K562 treated with DMSO at 1 percent for 24 hours (cell line): ENCODE data around the gene SALL3. TPM values are rescaled to one million over a fixed set of nuclear protein-coding genes. Genes with fewer than 3 reads are reported as not detected.

Experiments used
- total RNA-seq: library from RNA; unstranded; fragments of 300-600 nt; gene quantifications from 2 replicates; pipeline ENCODE4 v1.2.3, GENCODE V29; 2022; ENCODE audit warnings: low read depth; ENCODE audit not compliant: insufficient read depth

SALL3 gene
- not detected in 2 replicates for total RNA-seq

GRCh38 chr18:78979730-78980278 lies at the start of gene SALL3:
Gene SALL3 (plus strand): TSS chr18:78979818. CDS start chr18:78980275, 457 bp downstream.

Other genes with a start within 250 kb of the SALL3 start
- gene ATP9B, start 89.6 kb downstream of the SALL3 start, total RNA-seq, result 6.7 and 8.6 TPM in 2 replicates